T47D (cell line): Measurements from ENCODE around the gene GPC1.

Experiments
- DNase-seq, 2 experiments: peaks; one replicate each; pipeline versions ENCODE4 v3.0.0 to v3.0.0-alpha.2; 2011 to 2012; ENCODE audit warnings: low read depth in 1 of 2, low spot score in 1 of 2
- JUND ChIP-seq: IDR thresholded peaks from 2 replicates; pipeline ENCODE4 v1.6.1; 2012; ENCODE audit warnings: low read depth
- in situ Hi-C: cut with HindIII; loops from 2 replicates; pipeline ENCODE4 v1.10.0; 2016; ENCODE audit warnings: low sequenced_read_pairs, low pct_unique_long_range_greater_than_20kb

The GPC1 gene

GRCh38 chr2:240463274-240463865, 27.9 kb downstream of the GPC1 start:
- DNase-seq = no peak
- in situ Hi-C loops = no loop called here
- TF ChIP-seq JUND = no peak

- TF ChIP-seq JUND = no peak
- no peak for DNase-seq
- in situ Hi-C loops = no loop called here
Measured at GRCh38 chr2:240463866-240464481, 28.5 kb downstream of the GPC1 start.

DNA sequence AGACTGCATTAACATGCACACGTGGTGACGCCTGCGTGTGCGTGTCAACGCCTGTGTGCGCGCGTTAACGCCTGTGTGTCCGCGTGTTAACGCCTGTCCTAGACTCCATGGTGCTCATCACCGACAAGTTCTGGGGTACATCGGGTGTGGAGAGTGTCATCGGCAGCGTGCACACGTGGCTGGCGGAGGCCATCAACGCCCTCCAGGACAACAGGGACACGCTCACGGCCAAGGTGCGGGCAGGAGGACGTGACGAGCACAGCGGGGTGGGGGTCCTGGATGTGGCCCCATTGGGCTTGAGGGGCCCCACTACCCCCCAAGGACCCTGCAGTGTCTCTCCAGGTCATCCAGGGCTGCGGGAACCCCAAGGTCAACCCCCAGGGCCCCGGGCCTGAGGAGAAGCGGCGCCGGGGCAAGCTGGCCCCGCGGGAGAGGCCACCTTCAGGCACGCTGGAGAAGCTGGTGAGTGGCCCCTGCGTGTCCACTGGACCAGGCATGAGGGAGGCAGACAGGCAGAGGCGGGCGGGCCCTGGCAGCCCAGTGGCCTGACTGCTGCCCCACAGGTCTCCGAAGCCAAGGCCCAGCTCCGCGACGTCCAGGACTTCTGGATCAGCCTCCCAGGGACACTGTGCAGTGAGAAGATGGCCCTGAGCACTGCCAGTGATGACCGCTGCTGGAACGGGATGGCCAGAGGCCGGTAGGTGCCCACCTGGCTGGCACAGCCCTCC, 29.2 kb downstream of the GPC1 start:
- in situ Hi-C loops = no loop called here
- TF ChIP-seq JUND = no peak
- no peak for DNase-seq

DNA sequence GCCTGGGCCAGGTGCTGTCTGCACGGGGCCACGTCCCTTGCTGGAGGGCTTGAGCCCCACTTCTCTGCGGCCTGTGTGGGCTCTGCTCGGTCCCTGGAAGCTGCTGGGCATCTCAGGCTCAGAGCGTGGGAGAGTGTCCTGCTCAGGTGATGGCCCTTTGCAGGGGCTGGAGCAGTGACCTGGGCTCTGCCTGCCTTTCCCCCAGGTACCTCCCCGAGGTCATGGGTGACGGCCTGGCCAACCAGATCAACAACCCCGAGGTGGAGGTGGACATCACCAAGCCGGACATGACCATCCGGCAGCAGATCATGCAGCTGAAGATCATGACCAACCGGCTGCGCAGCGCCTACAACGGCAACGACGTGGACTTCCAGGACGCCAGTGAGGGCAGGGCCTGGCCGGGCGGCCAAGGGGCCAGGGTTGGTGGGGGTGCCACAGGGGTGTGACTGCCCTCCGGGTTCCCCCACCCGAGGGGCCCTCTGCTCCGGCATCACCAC, 29.9 kb downstream of the GPC1 start:
- in situ Hi-C loops = no loop called here
- no peak for TF ChIP-seq JUND
- no peak for DNase-seq

- no peak for DNase-seq
- in situ Hi-C loops = no loop called here
- TF ChIP-seq JUND = no peak
Measured at GRCh38 chr2:240465765-240466578, 30.5 kb downstream of the GPC1 start.

- TF ChIP-seq JUND = no peak
- in situ Hi-C loops = no loop called here
- no peak for DNase-seq
Measured at GRCh38 chr2:240466579-240467148, 31.2 kb downstream of the GPC1 start.

DNA sequence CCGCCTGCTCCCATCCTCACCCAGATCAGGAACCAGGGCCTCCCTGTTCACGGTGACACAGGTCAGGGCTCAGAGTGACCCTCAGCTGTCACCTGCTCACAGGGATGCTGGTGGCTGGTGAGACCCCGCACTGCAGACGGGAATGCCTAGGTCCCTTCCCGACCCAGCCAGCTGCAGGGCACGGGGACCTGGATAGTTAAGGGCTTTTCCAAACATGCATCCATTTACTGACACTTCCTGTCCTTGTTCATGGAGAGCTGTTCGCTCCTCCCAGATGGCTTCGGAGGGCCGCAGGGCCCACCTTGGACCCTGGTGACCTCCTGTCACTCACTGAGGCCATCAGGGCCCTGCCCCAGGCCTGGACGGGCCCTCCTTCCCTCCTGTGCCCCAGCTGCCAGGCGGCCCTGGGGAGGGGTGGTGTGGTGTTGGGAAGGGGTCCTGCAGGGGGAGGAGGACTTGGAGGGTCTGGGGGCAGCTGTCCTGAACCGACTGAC, 31.7 kb downstream of the GPC1 start:
- no peak for TF ChIP-seq JUND
- no peak for DNase-seq
- in situ Hi-C loops = no loop called here

DNA sequence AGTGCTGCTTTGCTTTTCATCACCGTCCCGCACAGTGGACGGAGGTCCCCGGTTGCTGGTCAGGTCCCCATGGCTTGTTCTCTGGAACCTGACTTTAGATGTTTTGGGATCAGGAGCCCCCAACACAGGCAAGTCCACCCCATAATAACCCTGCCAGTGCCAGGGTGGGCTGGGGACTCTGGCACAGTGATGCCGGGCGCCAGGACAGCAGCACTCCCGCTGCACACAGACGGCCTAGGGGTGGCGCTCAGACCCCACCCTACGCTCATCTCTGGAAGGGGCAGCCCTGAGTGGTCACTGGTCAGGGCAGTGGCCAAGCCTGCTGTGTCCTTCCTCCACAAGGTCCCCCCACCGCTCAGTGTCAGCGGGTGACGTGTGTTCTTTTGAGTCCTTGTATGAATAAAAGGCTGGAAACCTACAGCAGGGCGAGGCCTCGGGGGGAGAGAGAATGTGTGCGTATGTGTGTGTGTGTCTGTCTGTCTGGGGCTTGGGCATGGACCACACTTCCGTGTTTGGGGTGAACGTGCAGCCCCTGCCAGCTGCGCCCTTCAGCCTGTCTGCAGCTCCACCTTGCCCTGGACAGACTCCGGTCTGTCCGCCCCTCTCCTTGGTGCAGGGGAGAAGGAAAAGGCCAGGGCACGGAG, 32.3 kb downstream of the GPC1 start:
- no peak for TF ChIP-seq JUND
- no peak for DNase-seq
- in situ Hi-C loops = no loop called here

- no peak for DNase-seq
- in situ Hi-C loops = no loop called here
- no peak for TF ChIP-seq JUND
Measured at GRCh38 chr2:240468303-240469238, 33.1 kb downstream of the GPC1 start.

- no peak for DNase-seq
- in situ Hi-C loops = no loop called here
- no peak for TF ChIP-seq JUND
Measured at GRCh38 chr2:240469239-240469636, 33.8 kb downstream of the GPC1 start.

DNA sequence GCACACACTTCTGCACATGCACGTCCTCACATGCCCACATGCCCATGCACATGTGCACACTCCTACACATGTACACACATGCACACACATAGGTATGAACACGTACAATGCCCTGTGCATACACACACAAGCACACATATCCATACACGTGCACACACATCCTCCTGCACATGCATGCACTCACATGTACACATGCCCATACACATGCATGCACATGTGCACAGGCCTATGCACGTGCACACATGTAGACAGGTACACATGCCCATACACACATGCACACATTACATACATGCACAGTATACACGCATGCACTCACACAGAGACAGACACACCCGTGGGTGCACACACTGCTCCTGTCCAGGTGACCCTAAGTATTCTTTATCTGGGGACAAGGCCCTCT, 34.3 kb downstream of the GPC1 start:
- in situ Hi-C loops = no loop called here
- DNase-seq = no peak
- TF ChIP-seq JUND = no peak
